Sigmoid colon (tissue), 7 donors: ENCODE data around the gene CNTNAP5. TPM values are rescaled to one million over a fixed set of nuclear protein-coding genes. Genes with fewer than 3 reads are reported as not detected.

Experiments used
- DNase-seq: peaks from one replicate; pipeline ENCODE4 v3.0.0-alpha.2; 2019
- H3K27ac ChIP-seq, 4 donors: fragments of 200-600 bp; sonication (generic); one replicate each; pipeline ENCODE4 v1.5.1; 2016 to 2019; ENCODE audit warnings: mild to moderate bottlenecking in 1 of 4
- H3K27me3 ChIP-seq, 3 donors: fragments of 200-600 bp; sonication (generic); one replicate each; pipeline ENCODE4 v1.5.1; 2019; ENCODE audit warnings: mild to moderate bottlenecking in 1 of 3
- H3K36me3 ChIP-seq, 4 donors: fragments of 200-600 bp; sonication (generic); one replicate each; pipeline ENCODE4 v1.5.1; 2016 to 2019
- H3K4me1 ChIP-seq, 4 donors: fragments of 200-600 bp; sonication (generic); one replicate each; pipeline ENCODE4 v1.5.1; 2017 to 2019
- H3K4me3 ChIP-seq, 4 donors: fragments of 200-600 bp; sonication (generic); one replicate each; pipeline ENCODE4 v1.5.1; 2017 to 2019; ENCODE audit warnings: mild to moderate bottlenecking in 2 of 4, moderate library complexity in 1 of 4
- H3K9me3 ChIP-seq, 4 donors: fragments of 200-600 bp in 3 of 4; sonication (generic) in 3 of 4; one replicate each; pipeline versions ENCODE4 v1.5.1 to v1.6.1; 2013 to 2019
- EP300 ChIP-seq, 4 donors: sonication (generic); formaldehyde crosslinking; IDR thresholded peaks; one replicate each; pipeline ENCODE4 v1.6.1; 2017; ENCODE audit warnings: antibody characterized with exemption in 4 of 4
- POLR2A ChIP-seq, 2 donors: fragments of 450-650 bp; IDR thresholded peaks; one replicate each; pipeline ENCODE4 v1.6.1; 2016; ENCODE audit warnings: antibody characterized with exemption in 2 of 2, mild to moderate bottlenecking in 2 of 2, moderate library complexity in 2 of 2
- POLR2AphosphoS5 ChIP-seq, 4 donors: sonication (generic); formaldehyde crosslinking; IDR thresholded peaks; one replicate each; pipeline ENCODE4 v1.6.1; 2017; ENCODE audit warnings: antibody characterized with exemption in 4 of 4
- WGBS, 2 donors: extraction: QIAGEN DNeasy Blood & Tissue Kit; methylation state at CpG; one replicate each; pipeline ENCODE4 v1.1.7; 2013; 5-methylcytosine and 5-hydroxymethylcytosine counted together
- intact Hi-C: fragments of 100-400 bp; cut with DNase I; formaldehyde crosslinking; loops from one replicate; pipeline ENCODE4 v1.15.1; 2023
- polyA plus RNA-seq, 3 donors: library from polyadenylated mRNA; stranded (reverse); fragments of 200-250 nt; gene quantifications; one replicate each; pipeline ENCODE4 v1.2.3, GENCODE V29; 2013
- total RNA-seq, 4 donors: library from RNA; depleted of rRNA; stranded (reverse); fragments of >200 nt; gene quantifications; one replicate each; pipeline ENCODE4 v1.1.0, GENCODE V29; 2016
- TF ChIP-seq, protein P1 (sequence below), 4 experiments: fragments of 450-650 bp in 3 of 4; fragments of 200-600 bp in 1 of 4; IDR thresholded peaks; one replicate each; pipeline ENCODE4 v1.5.1; 2016 to 2019; ENCODE audit warnings: antibody characterized with exemption in 4 of 4, mild to moderate bottlenecking in 3 of 4, moderate library complexity in 2 of 4
- donor health status: healthy with polysubstance abuse.
- donor health status: Bipolar disorder and iron deficiency.
- donor health status: healthy.

CNTNAP5 gene
- total and polyA plus RNA-seq, 7 donors = 0.74 to 4.5 (median 1.5) TPM; not detected in 2

DNA sequence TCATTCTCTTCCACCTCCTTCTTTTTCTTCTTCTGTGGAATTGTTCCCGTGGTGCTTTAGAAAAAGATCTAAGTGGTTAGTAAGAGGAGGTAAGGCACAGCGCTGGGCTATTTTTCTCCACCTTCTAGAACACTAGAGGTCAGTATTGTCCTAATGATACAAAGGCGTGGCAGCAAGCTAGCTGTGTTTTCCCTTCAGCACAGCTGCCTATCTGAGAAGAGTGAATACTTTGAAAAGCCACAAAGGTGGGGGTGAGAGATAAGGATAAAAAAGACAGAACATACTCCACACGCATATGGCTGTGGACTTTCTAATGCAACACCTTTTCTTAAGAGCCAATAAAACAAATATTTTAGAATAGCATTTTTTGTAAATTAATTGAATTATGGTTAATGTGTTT lies 2.1 kb downstream of the CNTNAP5 start:
- Histone ChIP-seq H3K4me3 (no peak overlapping the region), H3K27ac (no peak overlapping the region), H3K9me3 (no peaks in the 10 kb centered on the region), H3K27me3 (peaks cover 8 to 30% (median 23%) of the 10 kb centered on the region in 3 donors), H3K36me3 (no peaks in the 10 kb centered on the region), H3K4me1 (peaks cover 0 to 11% (median 6%) of the 10 kb centered on the region in 4 donors)
- DNase-seq = no peak
- no peak for TF ChIP-seq EP300 (IDR thresholded peaks at IDR 0.05)
- TF ChIP-seq POLR2AphosphoS5 (IDR thresholded peaks at IDR 0.05) = no peak
- TF ChIP-seq, protein P1, sequence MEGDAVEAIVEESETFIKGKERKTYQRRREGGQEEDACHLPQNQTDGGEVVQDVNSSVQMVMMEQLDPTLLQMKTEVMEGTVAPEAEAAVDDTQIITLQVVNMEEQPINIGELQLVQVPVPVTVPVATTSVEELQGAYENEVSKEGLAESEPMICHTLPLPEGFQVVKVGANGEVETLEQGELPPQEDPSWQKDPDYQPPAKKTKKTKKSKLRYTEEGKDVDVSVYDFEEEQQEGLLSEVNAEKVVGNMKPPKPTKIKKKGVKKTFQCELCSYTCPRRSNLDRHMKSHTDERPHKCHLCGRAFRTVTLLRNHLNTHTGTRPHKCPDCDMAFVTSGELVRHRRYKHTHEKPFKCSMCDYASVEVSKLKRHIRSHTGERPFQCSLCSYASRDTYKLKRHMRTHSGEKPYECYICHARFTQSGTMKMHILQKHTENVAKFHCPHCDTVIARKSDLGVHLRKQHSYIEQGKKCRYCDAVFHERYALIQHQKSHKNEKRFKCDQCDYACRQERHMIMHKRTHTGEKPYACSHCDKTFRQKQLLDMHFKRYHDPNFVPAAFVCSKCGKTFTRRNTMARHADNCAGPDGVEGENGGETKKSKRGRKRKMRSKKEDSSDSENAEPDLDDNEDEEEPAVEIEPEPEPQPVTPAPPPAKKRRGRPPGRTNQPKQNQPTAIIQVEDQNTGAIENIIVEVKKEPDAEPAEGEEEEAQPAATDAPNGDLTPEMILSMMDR (IDR thresholded peaks at IDR 0.05) = peak in 2 of 4 experiments; percentile 28 to 32
- TF ChIP-seq POLR2A (IDR thresholded peaks at IDR 0.05) = no peak
- intact Hi-C loops = no loop called here
- WGBS, 2 donors = 0 to 1% methylated on average over 4 of the region's 4 CpGs

DNA sequence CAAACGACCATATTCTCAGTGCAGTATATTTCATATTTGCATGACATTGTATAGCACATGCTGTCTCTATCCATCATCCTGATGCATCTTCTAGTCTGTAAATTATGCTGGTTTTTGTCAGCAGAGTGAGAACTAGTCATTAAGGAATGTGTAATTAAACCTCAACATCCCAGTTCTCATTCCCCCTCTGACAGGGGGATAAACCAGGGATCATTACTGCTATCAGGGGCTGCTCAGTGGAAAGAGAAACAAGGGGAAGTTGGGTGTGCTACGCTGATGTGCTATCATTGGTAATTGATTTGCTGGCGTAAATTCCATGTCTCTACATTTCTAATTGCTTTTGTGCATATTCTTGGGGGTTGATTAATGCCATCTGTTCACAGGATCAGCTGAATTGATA lies 7.7 kb downstream of the CNTNAP5 start:
- no peak overlapping the region for H3K4me3 ChIP-seq
- H3K27ac ChIP-seq = no peak overlapping the region
- H3K36me3 ChIP-seq = no peaks in the 10 kb centered on the region
- TF ChIP-seq POLR2A (IDR thresholded peaks at IDR 0.05) = no peak
- no peak for TF ChIP-seq EP300 (IDR thresholded peaks at IDR 0.05)
- TF ChIP-seq, protein P1 (IDR thresholded peaks at IDR 0.05) = no peak
- no peak for TF ChIP-seq POLR2AphosphoS5 (IDR thresholded peaks at IDR 0.05)
- H3K27me3 ChIP-seq = no peaks in the 10 kb centered on the region
- intact Hi-C loops = no loop called here
- 63 to 65% methylated on average over 3 of the region's 3 CpGs for WGBS, 2 donors
- no peaks in the 10 kb centered on the region for H3K9me3 ChIP-seq
- no peaks in the 10 kb centered on the region for H3K4me1 ChIP-seq
- DNase-seq = no peak

DNA sequence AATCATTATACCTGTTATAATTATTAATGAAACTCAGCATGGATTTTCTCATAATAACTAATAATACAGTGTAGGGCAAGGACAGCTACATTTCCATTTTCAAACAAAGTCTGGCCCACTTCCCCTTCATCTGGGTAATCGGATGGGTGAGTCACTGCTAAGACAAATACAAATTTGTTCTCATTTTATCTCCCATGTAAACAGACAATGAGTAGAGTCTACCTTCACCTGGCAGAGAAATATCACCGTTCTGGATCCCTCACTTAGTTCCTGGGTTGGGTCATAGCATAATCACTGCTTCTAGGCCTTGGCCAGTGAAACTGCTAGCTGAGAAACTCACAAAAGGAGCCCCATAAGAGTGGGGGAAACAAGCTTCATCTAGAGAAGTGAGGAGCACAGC lies 9.2 kb downstream of the CNTNAP5 start:
- Histone ChIP-seq H3K9me3 (no peaks in the 10 kb centered on the region), H3K4me1 (no peaks in the 10 kb centered on the region), H3K27me3 (no peaks in the 10 kb centered on the region), H3K36me3 (no peaks in the 10 kb centered on the region), H3K27ac (no peak overlapping the region), H3K4me3 (no peak overlapping the region)
- DNase-seq = no peak
- TF ChIP-seq, protein P1 (IDR thresholded peaks at IDR 0.05) = no peak
- TF ChIP-seq POLR2AphosphoS5 (IDR thresholded peaks at IDR 0.05) (no peak), POLR2A (IDR thresholded peaks at IDR 0.05) (no peak)
- intact Hi-C loops = no loop called here
- 20 to 70% methylated on average over 2 of the region's 2 CpGs for WGBS, 2 donors

DNA sequence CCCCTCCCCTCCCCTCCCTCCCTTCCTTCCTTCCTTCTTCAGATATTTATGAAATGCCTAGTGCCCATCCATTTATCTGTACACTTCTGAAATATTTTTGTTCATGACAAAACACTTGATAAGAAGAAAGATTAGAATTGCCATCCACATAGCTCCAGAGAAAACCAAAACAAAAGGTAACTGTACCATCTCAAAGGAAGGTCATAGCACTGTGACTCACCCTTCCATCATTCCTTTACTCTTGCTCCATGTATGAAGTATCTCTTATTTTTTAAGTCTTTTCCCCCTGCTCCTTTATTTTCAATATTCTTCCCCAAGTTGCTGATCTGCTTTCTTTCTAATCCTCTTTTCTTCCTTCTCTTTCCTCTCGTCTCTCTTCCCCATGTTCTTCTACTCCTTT lies 9.9 kb downstream of the CNTNAP5 start:
- no peaks in the 10 kb centered on the region for H3K9me3 ChIP-seq
- H3K4me1 ChIP-seq = no peaks in the 10 kb centered on the region
- intact Hi-C loops = no loop called here
- H3K27ac ChIP-seq = no peak overlapping the region
- 83 to 90% methylated on average over 1 of the region's 1 CpG for WGBS, 2 donors
- no peaks in the 10 kb centered on the region for H3K27me3 ChIP-seq
- TF ChIP-seq POLR2A (IDR thresholded peaks at IDR 0.05) (no peak), POLR2AphosphoS5 (IDR thresholded peaks at IDR 0.05) (no peak), EP300 (IDR thresholded peaks at IDR 0.05) (no peak)
- TF ChIP-seq, protein P1 (IDR thresholded peaks at IDR 0.05) = no peak
- H3K4me3 ChIP-seq = no peak overlapping the region
- H3K36me3 ChIP-seq = no peaks in the 10 kb centered on the region
- DNase-seq = no peak

DNA sequence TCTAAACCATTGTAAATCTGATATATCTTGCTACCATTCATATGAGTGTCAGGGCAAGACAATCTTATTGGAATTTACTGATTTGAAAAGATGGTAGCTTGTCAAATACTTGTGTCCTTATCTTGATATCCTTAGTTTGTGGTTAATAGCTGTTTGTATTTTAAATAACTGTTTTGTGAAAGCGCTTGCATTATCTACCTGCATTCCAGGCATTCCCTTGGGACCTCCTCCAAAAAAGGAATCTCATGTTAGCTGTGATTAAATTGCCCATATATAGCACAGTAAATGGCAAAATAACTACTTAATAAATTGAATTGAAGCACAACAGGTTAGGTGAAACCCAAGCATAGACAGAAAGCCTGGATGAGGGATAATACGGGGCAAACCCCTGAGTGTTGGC lies 13.9 kb downstream of the CNTNAP5 start:
- no peaks in the 10 kb centered on the region for H3K27me3 ChIP-seq
- TF ChIP-seq, protein P1 (IDR thresholded peaks at IDR 0.05) = no peak
- no peak for TF ChIP-seq EP300 (IDR thresholded peaks at IDR 0.05)
- no peak for TF ChIP-seq POLR2AphosphoS5 (IDR thresholded peaks at IDR 0.05)
- TF ChIP-seq POLR2A (IDR thresholded peaks at IDR 0.05) = no peak
- H3K9me3 ChIP-seq = no peaks in the 10 kb centered on the region
- no peak overlapping the region for H3K27ac ChIP-seq
- no peak overlapping the region for H3K4me3 ChIP-seq
- 43 to 44% methylated on average over 2 of the region's 2 CpGs for WGBS, 2 donors
- no peaks in the 10 kb centered on the region for H3K36me3 ChIP-seq
- DNase-seq = no peak
- no peaks in the 10 kb centered on the region for H3K4me1 ChIP-seq
- intact Hi-C loops = no loop called here
